Measurements from ENCODE around the gene NAA40.

Gene NAA40

DNA sequence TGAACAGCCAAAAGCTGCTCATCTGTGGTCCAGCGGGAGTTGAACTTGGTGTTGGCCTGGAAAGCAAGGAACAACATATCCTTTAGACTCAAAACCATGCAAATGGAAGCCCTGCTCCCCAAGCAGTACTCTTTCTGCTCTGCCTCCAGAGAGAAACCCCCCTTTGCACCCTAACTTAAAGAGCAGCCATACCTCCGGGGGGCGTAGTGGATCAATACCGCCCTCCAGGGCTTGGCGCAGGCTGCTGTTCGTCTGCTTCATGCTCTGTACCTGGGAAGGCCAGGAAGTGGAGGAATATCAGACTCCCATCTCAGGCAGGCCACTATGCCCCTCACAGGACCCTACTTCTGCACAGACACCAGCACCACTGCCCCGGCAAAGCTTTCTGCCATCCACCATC is 26.1 kb upstream of the NAA40 start:
- Histone ChIP-seq H3K9me3 (ENCODE audit: control insufficient read depth in 2 of 2, low read length in 2 of 2) (no peaks in the 10 kb centered on the region), H3K27ac (ENCODE audit: low read depth in 2 of 2, low read length in 2 of 2) (no peak overlapping the region), H3K27me3 (ENCODE audit: control insufficient read depth in 2 of 2, insufficient read depth in 2 of 2, low read length in 2 of 2) (no peaks in the 10 kb centered on the region), H3K36me3 (ENCODE audit: control insufficient read depth in 2 of 2, insufficient read depth in 2 of 2, low read length in 2 of 2) (peaks cover 12 to 15% of the 10 kb centered on the region in 2 donors), H3K4me3 (ENCODE audit: low read length in 2 of 2) (no peak overlapping the region), H3K9ac (ENCODE audit: low read depth in 1 of 2, low read length in 2 of 2) (no peak overlapping the region), H3K4me1 (ENCODE audit: control insufficient read depth in 2 of 2, insufficient read depth in 2 of 2, low read length in 2 of 2) (peaks cover 8 to 12% of the 10 kb centered on the region in 2 donors)

- no peak overlapping the region for H3K9ac ChIP-seq (ENCODE audit: low read depth in 1 of 2, low read length in 2 of 2)
- H3K36me3 ChIP-seq (ENCODE audit: control insufficient read depth in 2 of 2, insufficient read depth in 2 of 2, low read length in 2 of 2): peaks cover 5 to 6% of the 10 kb centered on the region in 2 donors
Observed at GRCh38 chr11:63913866-63914830, 24.7 kb upstream of the NAA40 start.

DNA sequence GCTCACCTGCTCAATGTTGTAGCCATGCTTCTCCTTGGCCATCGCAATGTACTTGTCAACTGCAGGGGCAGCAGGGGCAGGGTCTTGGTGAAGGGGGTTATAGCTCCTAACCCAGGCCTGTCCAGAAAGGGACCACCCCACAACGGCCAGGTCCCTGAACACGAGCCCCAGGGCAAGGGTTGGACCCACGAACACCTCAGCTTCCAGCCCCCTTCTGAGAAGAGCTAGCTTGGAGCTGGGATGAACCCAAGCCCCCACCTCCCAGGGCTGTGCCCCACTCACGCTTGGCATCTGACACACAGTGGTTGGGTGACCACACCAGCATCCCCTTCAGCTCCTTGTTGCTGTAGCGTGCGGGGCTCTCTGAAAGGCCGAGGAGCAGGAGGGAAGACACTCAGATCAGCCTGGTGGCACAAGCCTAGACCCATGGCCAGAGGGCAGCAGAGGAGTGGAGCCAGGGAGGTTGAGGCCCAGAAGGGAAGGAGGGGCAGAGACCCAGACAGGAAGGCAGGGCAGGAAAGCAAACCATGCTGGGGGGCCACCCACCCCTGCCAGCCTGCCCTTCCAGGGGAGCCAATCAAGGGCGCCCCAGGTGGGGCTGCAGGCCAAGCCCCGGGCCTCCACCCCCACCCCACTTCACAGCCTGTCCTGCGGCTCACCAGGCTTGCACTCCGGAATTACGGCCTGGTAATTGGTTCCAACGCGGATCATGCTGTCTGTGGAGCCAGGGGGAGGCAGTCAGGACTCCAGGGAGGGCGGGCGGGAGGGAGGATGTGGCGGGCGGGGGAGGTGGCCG is 23.7 kb upstream of the NAA40 start:
- no peaks in the 10 kb centered on the region for H3K27me3 ChIP-seq (ENCODE audit: control insufficient read depth in 2 of 2, insufficient read depth in 2 of 2, low read length in 2 of 2)
- peaks cover 26 to 33% of the 10 kb centered on the region in 2 donors for H3K4me1 ChIP-seq (ENCODE audit: control insufficient read depth in 2 of 2, insufficient read depth in 2 of 2, low read length in 2 of 2)
- no peaks in the 10 kb centered on the region for H3K9me3 ChIP-seq (ENCODE audit: control insufficient read depth in 2 of 2, low read length in 2 of 2)
- no peak overlapping the region for H3K4me3 ChIP-seq (ENCODE audit: low read length in 2 of 2)
- H3K27ac ChIP-seq (ENCODE audit: low read depth in 2 of 2, low read length in 2 of 2): no peak overlapping the region
- peaks cover under 1 to 2% of the 10 kb centered on the region in 2 donors for H3K36me3 ChIP-seq (ENCODE audit: control insufficient read depth in 2 of 2, insufficient read depth in 2 of 2, low read length in 2 of 2)
- no peak overlapping the region for H3K9ac ChIP-seq (ENCODE audit: low read depth in 1 of 2, low read length in 2 of 2)

More at GRCh38 chr11:63913866-63914830, 24.7 kb upstream of the NAA40 start:
- peaks cover 18 to 24% of the 10 kb centered on the region in 2 donors for H3K4me1 ChIP-seq (ENCODE audit: control insufficient read depth in 2 of 2, insufficient read depth in 2 of 2, low read length in 2 of 2)
- no peak overlapping the region for H3K27ac ChIP-seq (ENCODE audit: low read depth in 2 of 2, low read length in 2 of 2)
- no peaks in the 10 kb centered on the region for H3K27me3 ChIP-seq (ENCODE audit: control insufficient read depth in 2 of 2, insufficient read depth in 2 of 2, low read length in 2 of 2)
- H3K4me3 ChIP-seq (ENCODE audit: low read length in 2 of 2): no peak overlapping the region
- H3K9me3 ChIP-seq (ENCODE audit: control insufficient read depth in 2 of 2, low read length in 2 of 2): no peaks in the 10 kb centered on the region

DNA sequence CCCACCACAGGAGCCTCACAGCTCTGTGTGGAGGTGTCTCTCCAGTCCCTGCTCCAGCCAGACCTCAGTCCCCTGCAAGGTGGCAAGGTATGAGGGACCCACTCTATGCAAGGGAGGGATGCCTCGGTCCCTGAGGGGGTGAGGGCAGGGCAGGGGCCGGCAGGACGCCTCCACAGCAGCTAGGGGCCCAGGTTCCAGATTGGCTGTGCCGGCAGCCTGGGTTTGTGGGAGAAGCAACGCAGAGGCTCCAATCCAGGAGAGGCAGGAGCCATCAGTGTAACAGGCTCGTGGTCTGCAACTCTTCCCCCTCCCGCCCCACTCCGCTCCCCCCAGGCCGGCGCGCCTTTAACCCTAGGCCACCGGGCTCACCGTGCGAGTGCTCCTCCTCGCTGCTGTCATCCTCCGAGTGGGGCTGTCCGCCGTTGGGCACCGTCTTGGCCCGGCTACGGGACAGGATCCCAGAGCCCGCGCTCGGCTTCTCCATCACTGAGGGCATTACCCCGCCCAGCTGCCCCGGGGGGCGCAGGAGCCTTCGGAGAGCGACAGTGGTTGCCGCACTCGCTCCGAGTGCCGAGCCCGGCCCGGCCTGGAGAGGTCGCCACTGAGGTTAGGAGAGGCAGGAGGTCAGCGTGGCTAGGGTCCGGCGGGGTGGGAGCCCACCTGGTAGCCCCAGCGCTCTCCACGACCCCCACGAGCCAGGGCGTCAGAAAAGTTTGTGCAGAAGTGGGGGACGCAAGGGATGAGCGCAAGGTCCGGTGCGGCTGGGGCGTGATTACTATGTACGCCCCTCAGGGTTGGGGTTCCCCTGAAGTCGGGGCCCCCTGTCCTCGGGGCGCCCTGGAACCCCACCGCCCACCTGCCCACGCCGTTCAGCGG is 22.6 kb upstream of the NAA40 start:
- peak overlapping the region; percentile 57 to 62 for H3K4me3 ChIP-seq (ENCODE audit: low read length in 2 of 2)

DNA sequence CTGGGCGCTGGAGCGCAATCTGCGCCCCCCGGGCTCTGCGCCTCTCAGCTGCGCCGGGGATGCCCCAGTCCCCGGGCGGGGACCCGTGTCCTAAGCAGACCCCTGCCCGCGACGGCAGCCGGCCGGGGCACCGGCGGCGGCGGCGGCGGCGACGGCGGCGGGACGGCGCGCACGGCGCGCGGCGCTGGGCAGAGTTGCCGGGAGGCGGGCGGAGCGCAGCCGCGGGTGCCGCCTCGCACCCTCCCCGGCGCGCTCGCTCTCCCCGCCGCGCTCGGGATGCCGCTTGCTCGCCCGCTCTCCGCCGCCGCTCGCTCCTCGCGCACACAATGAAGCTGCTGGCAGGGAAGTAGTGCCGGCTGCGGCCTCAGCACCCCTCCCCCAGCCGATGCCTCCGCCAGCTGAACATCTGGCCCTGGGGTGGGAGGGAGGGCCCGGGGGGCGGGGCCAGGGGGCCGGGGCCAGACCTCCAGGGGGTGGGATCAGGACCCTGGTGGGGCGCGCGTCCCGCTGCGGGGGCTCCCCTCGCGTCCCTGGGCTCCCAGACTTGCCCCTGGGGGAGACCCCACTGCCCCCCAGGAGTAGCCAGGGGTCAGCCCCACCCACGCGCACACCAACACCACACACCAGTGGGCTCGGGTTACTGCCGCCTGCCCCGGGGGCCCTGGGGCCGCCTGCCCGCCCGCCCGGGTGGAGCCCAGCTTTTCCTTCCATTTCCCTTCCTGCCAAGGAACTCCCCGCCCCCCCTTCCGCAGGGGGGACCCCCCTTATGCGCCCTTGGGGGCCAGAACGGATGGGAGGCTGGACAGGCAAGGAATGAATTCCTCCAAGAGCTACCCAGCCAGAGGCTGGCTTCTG is 21.7 kb upstream of the NAA40 start, which contains the start of gene RCOR2:
RCOR2 (minus strand) TSS at position 328 of the 855 bp plus-strand sequence. CDS start 708 bp downstream, outside the sequence.
- Histone ChIP-seq H3K9me3 (ENCODE audit: control insufficient read depth in 2 of 2, low read length in 2 of 2) (no peaks in the 10 kb centered on the region), H3K27me3 (ENCODE audit: control insufficient read depth in 2 of 2, insufficient read depth in 2 of 2, low read length in 2 of 2) (no peaks in the 10 kb centered on the region), H3K9ac (ENCODE audit: low read depth in 1 of 2, low read length in 2 of 2) (peak within 1 kb of the TSS; percentile 20 to 53), H3K4me1 (ENCODE audit: control insufficient read depth in 2 of 2, insufficient read depth in 2 of 2, low read length in 2 of 2) (peaks cover 30 to 38% of the 10 kb centered on the region in 2 donors), H3K4me3 (ENCODE audit: low read length in 2 of 2) (peak within 1 kb of the TSS; percentile 61 to 64), H3K27ac (ENCODE audit: low read depth in 2 of 2, low read length in 2 of 2) (peak within 1 kb of the TSS; percentile 88 to 89), H3K36me3 (ENCODE audit: control insufficient read depth in 2 of 2, insufficient read depth in 2 of 2, low read length in 2 of 2) (no peaks in the 10 kb centered on the region)

More for the DNA sequence above, 22.6 kb upstream of the NAA40 start:
- H3K27ac ChIP-seq (ENCODE audit: low read depth in 2 of 2, low read length in 2 of 2): no peak overlapping the region
- peaks cover 30 to 38% of the 10 kb centered on the region in 2 donors for H3K4me1 ChIP-seq (ENCODE audit: control insufficient read depth in 2 of 2, insufficient read depth in 2 of 2, low read length in 2 of 2)
- no peaks in the 10 kb centered on the region for H3K9me3 ChIP-seq (ENCODE audit: control insufficient read depth in 2 of 2, low read length in 2 of 2)
- no peaks in the 10 kb centered on the region for H3K36me3 ChIP-seq (ENCODE audit: control insufficient read depth in 2 of 2, insufficient read depth in 2 of 2, low read length in 2 of 2)
- H3K27me3 ChIP-seq (ENCODE audit: control insufficient read depth in 2 of 2, insufficient read depth in 2 of 2, low read length in 2 of 2): no peaks in the 10 kb centered on the region
- peak overlapping the region in 1 of 2 donors; percentile 53 for H3K9ac ChIP-seq (ENCODE audit: low read depth in 1 of 2, low read length in 2 of 2)

DNA sequence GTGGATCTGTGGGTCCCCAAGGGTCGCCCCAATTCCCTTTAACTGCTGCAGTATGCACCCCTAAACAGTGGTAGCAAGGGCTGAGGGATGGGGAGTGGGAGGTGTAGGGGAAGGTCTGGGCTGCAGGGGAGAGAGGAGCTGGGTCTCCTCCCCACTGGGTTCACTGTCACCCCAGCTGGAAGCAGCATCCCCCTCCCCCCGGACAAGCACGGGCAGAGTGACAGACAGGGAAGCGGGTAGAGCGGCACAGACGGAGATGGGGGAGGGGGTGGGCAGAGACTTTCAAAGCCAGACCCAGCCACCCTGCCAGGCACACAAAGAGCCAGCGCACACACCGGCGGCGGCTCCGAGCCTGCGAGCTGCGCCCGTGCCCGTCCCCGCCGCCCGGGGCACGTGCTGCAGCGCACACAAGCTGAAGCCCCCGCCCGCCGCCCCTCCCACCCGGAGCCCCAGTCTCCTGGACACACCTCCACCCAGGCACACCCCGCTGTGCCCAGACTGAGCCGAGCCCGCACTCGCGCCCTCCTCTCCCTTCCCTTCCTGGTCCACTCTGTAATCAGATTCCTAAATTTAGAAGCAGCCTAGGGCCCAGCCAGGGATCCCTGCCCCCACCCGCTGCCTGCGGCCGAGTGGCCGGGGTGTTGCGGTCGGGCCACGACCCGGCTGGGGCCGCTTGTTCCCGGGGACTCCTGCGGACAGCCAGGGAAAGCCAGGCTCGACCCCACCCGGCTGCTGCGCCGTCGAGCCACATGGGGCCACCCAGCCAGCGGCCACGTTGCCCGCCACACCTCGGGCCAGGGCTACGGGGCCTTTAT is 20.9 kb upstream of the NAA40 start:
- H3K9ac ChIP-seq (ENCODE audit: low read depth in 1 of 2, low read length in 2 of 2): peak overlapping the region; percentile 20 to 41
- H3K9me3 ChIP-seq (ENCODE audit: control insufficient read depth in 2 of 2, low read length in 2 of 2): no peaks in the 10 kb centered on the region
- H3K27me3 ChIP-seq (ENCODE audit: control insufficient read depth in 2 of 2, insufficient read depth in 2 of 2, low read length in 2 of 2): no peaks in the 10 kb centered on the region
- H3K4me3 ChIP-seq (ENCODE audit: low read length in 2 of 2): peak overlapping the region; percentile 61 to 64
- peaks cover 30 to 38% of the 10 kb centered on the region in 2 donors for H3K4me1 ChIP-seq (ENCODE audit: control insufficient read depth in 2 of 2, insufficient read depth in 2 of 2, low read length in 2 of 2)
- H3K36me3 ChIP-seq (ENCODE audit: control insufficient read depth in 2 of 2, insufficient read depth in 2 of 2, low read length in 2 of 2): no peaks in the 10 kb centered on the region
- H3K27ac ChIP-seq (ENCODE audit: low read depth in 2 of 2, low read length in 2 of 2): peak overlapping the region; percentile 88 to 89

GRCh38 chr11:63918507-63919191 is 20.2 kb upstream of the NAA40 start:
- peak overlapping the region in 1 of 2 donors; percentile 53 for H3K4me3 ChIP-seq (ENCODE audit: low read length in 2 of 2)

More at GRCh38 chr11:63918507-63919191, 20.2 kb upstream of the NAA40 start:
- Histone ChIP-seq H3K36me3 (ENCODE audit: control insufficient read depth in 2 of 2, insufficient read depth in 2 of 2, low read length in 2 of 2) (no peaks in the 10 kb centered on the region), H3K9ac (ENCODE audit: low read depth in 1 of 2, low read length in 2 of 2) (peak overlapping the region in 1 of 2 donors; percentile 41), H3K27me3 (ENCODE audit: control insufficient read depth in 2 of 2, insufficient read depth in 2 of 2, low read length in 2 of 2) (no peaks in the 10 kb centered on the region), H3K27ac (ENCODE audit: low read depth in 2 of 2, low read length in 2 of 2) (peak overlapping the region; percentile 88 to 89), H3K9me3 (ENCODE audit: control insufficient read depth in 2 of 2, low read length in 2 of 2) (no peaks in the 10 kb centered on the region), H3K4me1 (ENCODE audit: control insufficient read depth in 2 of 2, insufficient read depth in 2 of 2, low read length in 2 of 2) (peaks cover 30 to 38% of the 10 kb centered on the region in 2 donors)

Measured in mucosa of rectum (tissue), 2 donors.